Esophagus muscularis mucosa (tissue), 4 donors: Measurements from ENCODE around the gene PRSS56. TPM values are rescaled to one million over a fixed set of nuclear protein-coding genes. Genes with fewer than 3 reads are reported as not detected.

Experiments used
- DNase-seq: peaks from one replicate; pipeline ENCODE4 v3.0.0-alpha.2; 2017; ENCODE audit errors: extremely low spot score
- H3K27ac ChIP-seq, 4 donors: fragments of 200-600 bp; sonication (generic); replicated peaks in 1 of 4; 1 replicate in 3 of 4; 2 replicates in 1 of 4; pipeline ENCODE4 v1.5.1; 2016 to 2019; ENCODE audit warnings: mild to moderate bottlenecking in 1 of 4
- H3K27me3 ChIP-seq, 4 donors: fragments of 200-600 bp; sonication (generic); one replicate each; pipeline versions ENCODE4 v1.5.1 to v1.6.0; 2016 to 2019
- H3K36me3 ChIP-seq, 4 donors: fragments of 200-600 bp; sonication (generic); one replicate each; pipeline ENCODE4 v1.5.1; 2016 to 2019
- H3K4me1 ChIP-seq, 4 donors: fragments of 200-600 bp; sonication (generic); one replicate each; pipeline ENCODE4 v1.5.1; 2016 to 2019
- H3K4me3 ChIP-seq, 4 donors: fragments of 200-600 bp; sonication (generic); 1 replicate in 2 of 4; 2 replicates in 2 of 4; pipeline ENCODE4 v1.5.1; 2016 to 2019; ENCODE audit warnings: mild to moderate bottlenecking in 4 of 4, moderate library complexity in 1 of 4
- H3K9me3 ChIP-seq, 4 donors: fragments of 200-600 bp; sonication (generic); 1 replicate in 3 of 4; 2 replicates in 1 of 4; pipeline ENCODE4 v1.5.1; 2016 to 2019
- EP300 ChIP-seq: sonication (generic); formaldehyde crosslinking; IDR thresholded peaks from one replicate; pipeline ENCODE4 v1.6.1; 2017; ENCODE audit warnings: antibody characterized with exemption
- POLR2A ChIP-seq: fragments of 450-650 bp; IDR thresholded peaks from one replicate; pipeline ENCODE4 v1.6.1; 2017; ENCODE audit warnings: antibody characterized with exemption, moderate library complexity, mild to moderate bottlenecking, low read depth
- POLR2AphosphoS5 ChIP-seq, 2 donors: sonication (generic); formaldehyde crosslinking; IDR thresholded peaks; one replicate each; pipeline ENCODE4 v1.6.1; 2017; ENCODE audit warnings: antibody characterized with exemption in 2 of 2
- WGBS: methylation state at CpG from one replicate; pipeline ENCODE4 v1.1.5; 2018; 5-methylcytosine and 5-hydroxymethylcytosine counted together
- intact Hi-C: fragments of 100-400 bp; cut with DNase I; formaldehyde crosslinking; loops from one replicate; pipeline ENCODE4 v1.15.1; 2023
- total RNA-seq, 4 donors: library from RNA; depleted of rRNA; stranded (reverse); fragments of >200 nt; gene quantifications; one replicate each; pipeline versions ENCODE4 v1.1.0 to v1.2.1, GENCODE V29; 2016
- TF ChIP-seq, protein P1 (sequence below), 3 experiments: fragments of 200-600 bp in 2 of 3; fragments of 450-650 bp in 1 of 3; sonication (generic) in 2 of 3; IDR thresholded peaks; one replicate each; pipeline ENCODE4 v1.5.1; 2017 to 2019; ENCODE audit warnings: antibody characterized with exemption in 3 of 3, mild to moderate bottlenecking in 2 of 3, moderate library complexity in 1 of 3

PRSS56 gene
- total RNA-seq, 4 donors from 2014 or later, result not detected

DNA sequence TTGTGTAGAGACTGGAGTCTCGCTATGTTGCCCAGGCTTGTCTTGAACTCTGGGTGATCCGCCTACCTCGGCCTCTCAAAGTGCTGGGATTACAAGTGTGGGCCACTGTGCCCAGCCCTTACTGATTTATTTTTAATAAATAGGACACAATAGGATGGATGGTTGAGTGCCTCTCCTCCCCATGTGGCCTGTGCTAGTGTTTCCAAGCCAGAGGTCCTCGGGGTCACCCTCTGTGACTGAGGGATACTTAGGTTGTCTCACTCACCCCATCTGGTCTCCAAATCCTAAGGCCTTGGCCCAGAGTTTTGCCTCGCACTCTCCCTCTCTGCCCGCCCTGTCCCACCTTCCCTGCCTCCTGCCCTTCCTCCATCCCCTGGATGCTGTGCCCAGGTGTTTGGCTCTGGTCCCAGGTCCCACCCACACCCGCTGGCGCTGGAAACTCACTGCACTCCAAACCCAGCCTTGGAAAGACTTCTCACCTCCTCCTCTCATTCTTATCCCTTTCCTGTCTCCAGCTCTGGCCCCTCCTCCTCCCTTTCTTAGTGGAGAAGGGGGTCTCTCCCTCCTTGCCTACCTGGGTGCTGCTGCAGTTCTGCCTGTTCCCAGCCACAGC is 27.8 kb upstream of the PRSS56 start:
- TF ChIP-seq POLR2AphosphoS5 (IDR thresholded peaks at IDR 0.05), result no peak
- TF ChIP-seq POLR2A, result no peak
- TF ChIP-seq, protein P1, sequence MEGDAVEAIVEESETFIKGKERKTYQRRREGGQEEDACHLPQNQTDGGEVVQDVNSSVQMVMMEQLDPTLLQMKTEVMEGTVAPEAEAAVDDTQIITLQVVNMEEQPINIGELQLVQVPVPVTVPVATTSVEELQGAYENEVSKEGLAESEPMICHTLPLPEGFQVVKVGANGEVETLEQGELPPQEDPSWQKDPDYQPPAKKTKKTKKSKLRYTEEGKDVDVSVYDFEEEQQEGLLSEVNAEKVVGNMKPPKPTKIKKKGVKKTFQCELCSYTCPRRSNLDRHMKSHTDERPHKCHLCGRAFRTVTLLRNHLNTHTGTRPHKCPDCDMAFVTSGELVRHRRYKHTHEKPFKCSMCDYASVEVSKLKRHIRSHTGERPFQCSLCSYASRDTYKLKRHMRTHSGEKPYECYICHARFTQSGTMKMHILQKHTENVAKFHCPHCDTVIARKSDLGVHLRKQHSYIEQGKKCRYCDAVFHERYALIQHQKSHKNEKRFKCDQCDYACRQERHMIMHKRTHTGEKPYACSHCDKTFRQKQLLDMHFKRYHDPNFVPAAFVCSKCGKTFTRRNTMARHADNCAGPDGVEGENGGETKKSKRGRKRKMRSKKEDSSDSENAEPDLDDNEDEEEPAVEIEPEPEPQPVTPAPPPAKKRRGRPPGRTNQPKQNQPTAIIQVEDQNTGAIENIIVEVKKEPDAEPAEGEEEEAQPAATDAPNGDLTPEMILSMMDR (IDR thresholded peaks at IDR 0.05), result no peak
- no peak for TF ChIP-seq EP300
- Histone ChIP-seq H3K4me1 (peaks cover 0 to 8% (median 5%) of the 10 kb centered on the region in 4 donors), H3K27me3 (peaks cover 0 to 53% (median under 1%) of the 10 kb centered on the region in 4 donors), H3K9me3 (no peaks in the 10 kb centered on the region), H3K27ac (no peak overlapping the region), H3K4me3 (no peak overlapping the region), H3K36me3 (no peaks in the 10 kb centered on the region)
- intact Hi-C loops, result no loop called here
- DNase-seq, result no peak
- 75% methylated on average over 8 of the region's 8 CpGs for WGBS

DNA sequence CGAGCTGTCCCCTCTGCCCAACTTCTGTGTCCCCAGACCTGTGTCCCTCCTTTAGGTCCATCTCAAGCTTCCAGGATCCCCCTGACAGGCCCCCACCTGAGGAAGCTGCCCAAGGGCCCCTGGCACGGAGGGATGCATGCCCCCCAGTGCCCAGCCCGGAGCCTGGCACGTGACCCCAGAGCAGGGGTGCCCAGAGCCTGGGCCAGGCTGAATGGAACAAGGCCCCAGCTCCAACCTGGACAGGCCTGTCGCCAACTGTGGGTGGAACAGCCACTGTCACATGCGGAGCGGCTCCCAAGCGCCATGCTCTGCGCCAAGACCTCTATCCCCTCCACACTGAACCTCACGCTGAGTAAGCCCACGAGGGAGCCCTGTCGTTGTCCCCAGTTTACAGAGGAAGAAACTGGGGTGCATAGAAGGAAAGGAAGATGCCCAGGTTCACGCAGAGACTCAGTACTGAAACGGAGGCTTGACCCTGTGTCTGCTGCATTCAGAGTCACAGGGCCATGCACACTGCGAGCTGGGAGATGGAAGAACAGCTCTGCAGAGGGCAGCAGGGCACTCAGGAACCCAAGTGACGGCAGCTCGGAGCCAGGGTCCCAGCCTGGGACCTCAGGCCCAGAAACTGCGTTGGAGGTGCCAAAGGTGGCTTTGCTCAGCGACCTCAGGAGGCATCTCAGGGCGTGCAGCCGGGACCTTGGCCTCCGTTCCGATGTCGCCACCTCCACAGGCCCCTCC is 27.1 kb upstream of the PRSS56 start:
- Histone ChIP-seq H3K4me1 (no peaks in the 10 kb centered on the region), H3K4me3 (no peak overlapping the region), H3K36me3 (no peaks in the 10 kb centered on the region), H3K9me3 (no peaks in the 10 kb centered on the region), H3K27me3 (peaks cover 0 to 47% (median 0%) of the 10 kb centered on the region in 4 donors), H3K27ac (no peak overlapping the region)
- intact Hi-C loops, result no loop called here
- WGBS, result 83% methylated on average over 21 of the region's 24 CpGs
- no peak for DNase-seq
- TF ChIP-seq EP300 (no peak), POLR2AphosphoS5 (IDR thresholded peaks at IDR 0.05) (no peak), POLR2A (no peak)
- TF ChIP-seq, protein P1 (IDR thresholded peaks at IDR 0.05), result no peak

DNA sequence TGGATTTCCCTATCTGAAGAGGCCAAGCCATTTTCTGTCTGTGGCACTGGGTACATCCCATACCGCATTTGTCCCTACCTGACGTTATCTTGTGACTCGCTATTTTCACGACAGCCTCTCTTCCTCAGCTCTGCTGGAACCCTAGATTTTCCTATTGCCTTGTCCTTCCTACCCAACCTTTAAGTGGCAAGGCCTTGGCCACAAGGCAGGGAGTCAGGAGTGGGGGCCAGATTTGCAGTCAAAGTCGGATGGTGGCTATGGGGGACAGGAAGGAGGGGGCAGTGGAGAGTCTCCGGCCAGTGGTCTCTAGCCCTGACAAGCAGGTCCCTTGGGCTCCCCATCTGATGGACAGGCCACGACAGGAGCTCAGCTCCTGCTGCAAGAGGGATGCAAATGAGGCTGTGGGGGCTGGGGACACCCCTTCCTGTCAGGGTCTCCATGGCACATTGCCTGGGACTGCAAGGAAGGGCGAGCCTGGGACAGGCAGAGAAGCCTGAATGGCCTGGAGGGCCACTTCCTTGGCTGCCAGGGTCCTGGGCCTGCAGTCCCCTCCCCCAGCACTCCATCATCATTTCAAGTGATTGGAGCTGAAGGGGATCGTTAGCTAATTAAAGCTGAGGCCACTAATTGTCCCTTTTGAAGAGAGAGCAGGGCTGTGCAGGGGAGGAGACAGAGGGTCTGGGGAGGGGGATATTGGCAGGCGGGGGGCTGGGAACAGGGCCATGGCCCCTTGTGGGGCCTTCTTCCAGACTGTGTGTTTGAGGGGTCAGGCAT is 26.3 kb upstream of the PRSS56 start:
- intact Hi-C loops, result no loop called here
- DNase-seq, result no peak
- no peaks in the 10 kb centered on the region for H3K9me3 ChIP-seq
- H3K4me3 ChIP-seq, result no peak overlapping the region
- WGBS, result 83% methylated on average over 10 of the region's 10 CpGs
- TF ChIP-seq EP300 (no peak), POLR2A (no peak)
- TF ChIP-seq, protein P1 (IDR thresholded peaks at IDR 0.05), result no peak
- H3K27me3 ChIP-seq, result peaks cover 0 to 40% (median 0%) of the 10 kb centered on the region in 4 donors
- no peaks in the 10 kb centered on the region for H3K36me3 ChIP-seq
- H3K4me1 ChIP-seq, result no peaks in the 10 kb centered on the region
- no peak overlapping the region for H3K27ac ChIP-seq

DNA sequence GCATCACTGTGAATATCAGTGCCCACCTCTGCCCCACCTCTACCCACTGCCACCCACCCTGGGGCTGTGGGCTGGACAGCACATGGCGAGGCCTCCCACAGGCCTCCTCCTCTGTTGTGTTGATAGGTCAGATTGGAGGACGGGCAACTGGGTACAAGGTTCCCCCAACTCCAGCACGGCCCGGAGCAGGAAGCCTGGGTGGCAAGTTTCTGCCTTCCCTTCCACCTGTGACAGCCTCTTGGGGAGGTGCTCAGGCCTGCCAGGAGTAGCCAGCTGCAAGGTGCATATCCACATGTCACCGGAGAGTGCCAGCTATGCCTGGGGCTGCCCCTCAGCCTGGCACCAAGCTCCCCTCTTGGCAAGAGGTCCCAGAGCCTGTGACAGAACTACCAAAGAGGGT is 25.6 kb upstream of the PRSS56 start:
- peaks cover 0 to 33% (median 0%) of the 10 kb centered on the region in 4 donors for H3K27me3 ChIP-seq
- 98% methylated on average over 4 of the region's 5 CpGs for WGBS
- no peak for DNase-seq
- H3K4me3 ChIP-seq, result no peak overlapping the region
- H3K4me1 ChIP-seq, result no peaks in the 10 kb centered on the region
- no peaks in the 10 kb centered on the region for H3K9me3 ChIP-seq
- no peaks in the 10 kb centered on the region for H3K36me3 ChIP-seq
- no peak overlapping the region for H3K27ac ChIP-seq
- no peak for TF ChIP-seq POLR2AphosphoS5 (IDR thresholded peaks at IDR 0.05)
- no peak for TF ChIP-seq EP300
- TF ChIP-seq, protein P1 (IDR thresholded peaks at IDR 0.05), result no peak
- TF ChIP-seq POLR2A, result no peak
- intact Hi-C loops, result no loop called here
